Mesendoderm (in vitro differentiated cells): ENCODE results near the gene SLC7A8.

Experiments
- DNase-seq: peaks from one replicate; pipeline ENCODE4 v3.0.0; 2013
- H2AK5ac ChIP-seq: 2 replicates; pipeline ENCODE4 v1.6.1; 2013; ENCODE audit warnings: low read length, inconsistent platforms
- H2BK120ac ChIP-seq: 2 replicates; pipeline ENCODE4 v1.6.1; 2013; ENCODE audit warnings: low read depth, mild to moderate bottlenecking, low read length, moderate library complexity, mixed read lengths
- H2BK15ac ChIP-seq: replicated peaks from 2 replicates; pipeline ENCODE4 v1.6.1; 2013; ENCODE audit warnings: low read depth, mild to moderate bottlenecking, moderate library complexity
- H2BK5ac ChIP-seq: 2 replicates; pipeline ENCODE4 v1.6.1; 2013; ENCODE audit warnings: low read length, inconsistent platforms
- H3K18ac ChIP-seq: 2 replicates; pipeline ENCODE4 v1.6.1; 2013; ENCODE audit warnings: mild to moderate bottlenecking, low read length, mixed read lengths
- H3K23ac ChIP-seq: one replicate; pipeline ENCODE4 v1.6.1; 2013; ENCODE audit warnings: low read length
- H3K27ac ChIP-seq: 2 replicates; pipeline ENCODE4 v1.5.1; 2013; ENCODE audit warnings: low read depth, mild to moderate bottlenecking, inconsistent platforms, low read length, moderate library complexity
- H3K27me3 ChIP-seq: 2 replicates; pipeline ENCODE4 v1.6.1; 2013; ENCODE audit warnings: low read length, control low read depth, mild to moderate bottlenecking, inconsistent platforms; ENCODE audit not compliant: insufficient read depth, poor library complexity
- H3K36me3 ChIP-seq: 2 replicates; pipeline ENCODE4 v1.6.1; 2013; ENCODE audit warnings: low read length, inconsistent platforms; ENCODE audit not compliant: control insufficient read depth, insufficient read depth
- H3K4ac ChIP-seq: one replicate; pipeline ENCODE4 v1.6.1; 2013; ENCODE audit warnings: low read depth, mild to moderate bottlenecking, low read length, moderate library complexity
- H3K4me1 ChIP-seq: 2 replicates; pipeline ENCODE4 v1.6.1; 2013; ENCODE audit warnings: low read depth, low read length, inconsistent platforms; ENCODE audit not compliant: control insufficient read depth
- H3K4me2 ChIP-seq: 2 replicates; pipeline ENCODE4 v1.6.1; 2013; ENCODE audit warnings: low read length
- H3K4me3 ChIP-seq: 2 replicates; pipeline ENCODE4 v1.5.1; 2013; ENCODE audit warnings: mild to moderate bottlenecking, low read length
- H3K56ac ChIP-seq: one replicate; pipeline ENCODE4 v1.6.1; 2013; ENCODE audit warnings: low read length
- H3K79me1 ChIP-seq: 2 replicates; pipeline ENCODE4 v1.6.1; 2013; ENCODE audit warnings: low read length, inconsistent platforms
- H3K79me2 ChIP-seq: 2 replicates; pipeline ENCODE4 v1.6.1; 2013; ENCODE audit warnings: mild to moderate bottlenecking, low read length; ENCODE audit not compliant: control insufficient read depth, insufficient read depth
- H3K9ac ChIP-seq: 2 replicates; pipeline ENCODE4 v1.6.1; 2013; ENCODE audit warnings: low read length, inconsistent platforms
- H4K5ac ChIP-seq: one replicate; pipeline ENCODE4 v1.6.1; 2013; ENCODE audit warnings: low read length
- H4K8ac ChIP-seq: one replicate; pipeline ENCODE4 v1.6.1; 2013; ENCODE audit warnings: low read depth, mild to moderate bottlenecking, control low read depth, low read length, moderate library complexity
- WGBS: extraction: QIAGEN DNeasy Blood & Tissue Kit; methylation state at CpG from one replicate; pipeline ENCODE4 v1.1.7; 2013; ENCODE audit warnings: low lambda C conversion rate, missing lambda C conversion rate; ENCODE audit not compliant: insufficient coverage; ENCODE audit errors: extremely low coverage; 5-methylcytosine and 5-hydroxymethylcytosine counted together

The SLC7A8 gene

DNA sequence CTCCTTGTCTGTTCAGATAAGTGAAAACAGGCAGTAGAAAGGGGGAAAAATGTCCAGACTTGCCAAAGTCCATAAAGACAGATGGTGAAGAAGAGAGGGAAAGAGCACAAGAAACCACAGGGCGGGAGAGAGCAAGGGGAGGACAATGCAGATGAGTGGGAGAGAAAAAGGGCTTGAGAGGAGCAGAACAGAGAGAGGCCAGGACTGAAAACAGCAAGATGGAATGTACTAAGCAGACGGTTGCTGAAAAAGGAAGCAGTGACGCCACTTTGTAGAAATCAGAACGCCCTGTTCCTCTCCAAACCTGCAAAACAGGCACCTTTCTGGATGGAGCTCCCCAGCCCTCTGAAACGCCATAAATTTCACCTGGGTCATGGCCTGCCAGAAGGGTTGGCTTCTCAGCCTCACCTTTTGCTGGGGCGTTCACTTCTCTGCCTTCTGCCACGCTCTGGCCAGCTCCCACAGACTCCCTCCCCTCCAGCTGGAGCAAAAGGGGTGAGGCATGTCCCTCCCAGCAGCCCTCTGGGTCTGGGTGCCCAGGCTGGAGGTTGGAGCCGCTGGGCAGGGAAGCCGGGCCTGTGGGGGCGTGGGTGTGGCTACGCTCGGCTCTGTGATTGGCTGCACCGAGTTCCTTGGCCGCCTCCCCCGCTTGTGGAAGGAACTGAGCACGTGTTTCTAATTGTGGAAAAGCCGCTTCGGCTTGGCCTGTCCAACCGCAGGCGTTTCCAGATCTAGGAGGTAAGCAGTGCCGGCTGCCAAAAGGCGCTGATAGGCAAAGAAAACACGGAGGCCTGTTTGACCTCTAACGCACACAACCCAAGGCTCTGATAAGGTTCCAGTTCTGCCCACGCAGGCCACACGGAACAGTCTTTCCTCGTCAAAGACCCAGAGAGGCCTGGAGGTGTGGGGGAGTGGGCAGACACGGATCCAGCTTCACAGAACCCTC is 29.3 kb downstream of the SLC7A8 start:
- Histone ChIP-seq H3K4me3 (no peak overlapping the region), H3K4ac (no peak overlapping the region), H2BK120ac (no peak overlapping the region), H3K56ac (peak overlapping the region; percentile 50), H4K5ac (peak overlapping the region; percentile 5), H2BK5ac (no peak overlapping the region), H3K79me2 (no peaks in the 10 kb centered on the region), H3K4me1 (peaks cover 10% of the 10 kb centered on the region), H2BK15ac (no peak overlapping the region), H3K23ac (no peak overlapping the region), H3K27me3 (no peaks in the 10 kb centered on the region), H3K9ac (peak overlapping the region; percentile 18), H4K8ac (no peak overlapping the region), H3K4me2 (no peak overlapping the region), H3K36me3 (no peaks in the 10 kb centered on the region), H2AK5ac (no peak overlapping the region), H3K18ac (peak overlapping the region; percentile 39), H3K27ac (no peak overlapping the region), H3K79me1 (no peaks in the 10 kb centered on the region)
- peak; percentile 72 for DNase-seq
- no CpG with 5 or more reads among the region's 28 CpGs for WGBS

DNA sequence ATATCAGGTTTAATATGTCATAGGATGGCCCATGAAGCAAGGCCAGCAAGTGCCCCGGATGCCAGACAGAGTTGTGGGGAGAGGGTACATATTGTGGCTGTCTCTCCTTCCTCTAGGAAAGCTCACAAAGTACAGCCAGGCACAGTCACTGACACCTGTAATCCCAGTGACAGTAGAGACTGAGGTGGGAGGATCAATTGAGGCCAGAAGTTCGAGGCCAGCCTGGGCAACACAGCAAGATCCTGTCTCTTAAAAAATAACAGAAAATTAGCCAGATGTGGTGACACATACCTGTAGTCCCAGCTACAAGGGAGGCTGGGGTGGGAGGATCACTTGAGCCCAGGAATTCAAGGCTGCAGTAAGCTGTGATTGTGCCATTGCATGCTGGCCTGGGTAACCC is 32.1 kb downstream of the SLC7A8 start:
- H3K18ac ChIP-seq, result no peak overlapping the region
- no peak overlapping the region for H2AK5ac ChIP-seq
- H3K27ac ChIP-seq, result no peak overlapping the region
- H4K8ac ChIP-seq, result no peak overlapping the region
- H3K4me1 ChIP-seq, result peaks cover 10% of the 10 kb centered on the region
- no peak overlapping the region for H2BK5ac ChIP-seq
- no peak overlapping the region for H2BK15ac ChIP-seq
- H3K56ac ChIP-seq, result no peak overlapping the region
- no peak overlapping the region for H2BK120ac ChIP-seq
- H3K79me2 ChIP-seq, result no peaks in the 10 kb centered on the region
- H3K9ac ChIP-seq, result no peak overlapping the region
- no peak overlapping the region for H3K23ac ChIP-seq
- H3K4me3 ChIP-seq, result no peak overlapping the region
- H3K36me3 ChIP-seq, result no peaks in the 10 kb centered on the region
- no CpG with 5 or more reads among the region's 2 CpGs for WGBS
- H3K4me2 ChIP-seq, result no peak overlapping the region
- no peaks in the 10 kb centered on the region for H3K79me1 ChIP-seq
- H3K27me3 ChIP-seq, result no peaks in the 10 kb centered on the region
- no peak for DNase-seq
- H3K4ac ChIP-seq, result no peak overlapping the region
- H4K5ac ChIP-seq, result no peak overlapping the region

DNA sequence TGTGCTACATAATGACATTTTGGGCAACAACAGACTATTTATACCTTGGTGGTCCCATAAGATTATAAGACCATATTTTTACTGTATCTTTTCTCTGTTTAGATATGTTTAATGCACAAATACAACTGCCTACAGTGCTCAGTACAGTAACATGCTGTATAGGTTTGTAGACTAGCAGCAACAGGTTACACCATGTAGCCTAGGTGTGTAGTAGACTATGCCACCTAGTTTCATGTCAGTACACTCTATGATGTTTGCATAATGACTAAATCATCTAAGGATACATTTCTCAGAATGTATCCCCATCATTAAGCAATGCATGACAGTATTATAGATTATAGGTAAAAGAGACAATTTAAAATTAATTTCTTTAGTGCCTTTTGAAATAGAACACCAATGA is 33.7 kb downstream of the SLC7A8 start:
- Histone ChIP-seq H4K8ac (no peak overlapping the region), H3K27me3 (no peaks in the 10 kb centered on the region), H3K79me1 (no peaks in the 10 kb centered on the region), H3K4me2 (no peak overlapping the region), H2BK15ac (no peak overlapping the region), H3K27ac (no peak overlapping the region), H3K36me3 (no peaks in the 10 kb centered on the region), H4K5ac (no peak overlapping the region), H3K4me3 (no peak overlapping the region), H2AK5ac (no peak overlapping the region), H3K4me1 (peaks cover 3% of the 10 kb centered on the region), H3K4ac (no peak overlapping the region), H3K9ac (no peak overlapping the region), H3K56ac (no peak overlapping the region), H3K18ac (no peak overlapping the region), H2BK120ac (no peak overlapping the region), H3K23ac (no peak overlapping the region), H2BK5ac (no peak overlapping the region), H3K79me2 (no peaks in the 10 kb centered on the region)
- DNase-seq, result no peak

DNA sequence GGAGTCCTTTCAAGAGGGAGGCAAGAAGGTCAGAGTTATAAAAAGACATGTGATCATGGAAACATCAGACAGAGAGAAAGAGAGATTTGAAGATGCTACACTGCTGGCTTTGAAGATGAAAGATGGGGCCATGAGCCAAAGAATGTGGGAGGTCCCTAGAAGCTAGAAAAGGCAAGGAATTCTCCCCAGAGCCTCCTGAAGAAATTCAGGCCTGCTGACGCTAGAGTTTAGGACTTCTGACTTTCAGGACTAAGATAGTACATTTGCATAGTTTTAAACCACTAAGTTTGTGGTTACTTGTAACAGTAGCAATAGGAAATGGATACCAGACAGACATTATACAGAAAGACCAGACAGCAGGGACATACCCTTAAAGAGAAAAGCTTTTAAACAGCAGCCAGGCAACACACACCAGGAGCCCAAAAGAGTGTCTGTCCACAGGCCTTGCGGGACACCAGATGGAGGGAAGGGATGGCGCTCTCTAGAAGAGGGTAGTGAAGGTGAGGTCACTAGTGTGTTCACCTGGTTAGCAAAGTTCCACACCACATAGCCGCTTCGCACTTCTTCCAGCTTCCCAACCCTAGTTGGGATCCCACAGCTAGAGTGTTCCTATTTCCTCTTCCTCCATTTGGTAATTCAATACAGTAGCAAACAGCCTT is 34.7 kb downstream of the SLC7A8 start:
- no CpG with 5 or more reads among the region's 5 CpGs for WGBS
- H3K79me2 ChIP-seq, result no peaks in the 10 kb centered on the region
- no peak overlapping the region for H2AK5ac ChIP-seq
- no peaks in the 10 kb centered on the region for H3K27me3 ChIP-seq
- H3K4me2 ChIP-seq, result no peak overlapping the region
- no peak for DNase-seq
- H2BK15ac ChIP-seq, result no peak overlapping the region
- no peaks in the 10 kb centered on the region for H3K79me1 ChIP-seq
- no peaks in the 10 kb centered on the region for H3K36me3 ChIP-seq
- H3K4me1 ChIP-seq, result no peaks in the 10 kb centered on the region
- no peak overlapping the region for H4K5ac ChIP-seq
- H3K56ac ChIP-seq, result no peak overlapping the region
- H3K23ac ChIP-seq, result no peak overlapping the region
- no peak overlapping the region for H3K9ac ChIP-seq
- no peak overlapping the region for H3K4me3 ChIP-seq
- H3K27ac ChIP-seq, result no peak overlapping the region
- H4K8ac ChIP-seq, result no peak overlapping the region
- H2BK120ac ChIP-seq, result no peak overlapping the region
- H3K4ac ChIP-seq, result no peak overlapping the region
- no peak overlapping the region for H2BK5ac ChIP-seq
- no peak overlapping the region for H3K18ac ChIP-seq

DNA sequence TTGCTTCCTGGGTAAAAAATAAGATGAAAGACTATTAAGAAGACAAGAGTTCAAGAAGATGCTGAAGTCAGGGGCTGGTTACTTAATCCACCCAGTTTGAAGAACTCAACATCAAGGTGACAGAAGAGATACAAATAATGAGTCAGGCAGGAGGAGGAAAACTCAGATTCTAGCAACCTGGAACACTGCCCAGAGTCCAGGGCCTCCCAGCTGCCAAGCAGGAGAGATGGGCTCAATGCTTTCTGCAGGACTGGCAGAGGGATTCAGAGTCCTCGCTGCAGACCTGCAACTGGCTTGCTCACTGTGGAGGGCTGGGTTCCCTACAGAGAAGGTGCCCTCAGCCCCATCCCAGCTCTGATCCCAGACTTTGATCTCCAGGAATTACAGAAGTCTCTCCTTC is 35.8 kb downstream of the SLC7A8 start:
- Histone ChIP-seq H3K79me1 (no peaks in the 10 kb centered on the region), H3K27ac (no peak overlapping the region), H3K4ac (no peak overlapping the region), H3K18ac (no peak overlapping the region), H4K5ac (no peak overlapping the region), H2BK5ac (no peak overlapping the region), H3K36me3 (peaks cover 2% of the 10 kb centered on the region), H3K4me2 (no peak overlapping the region), H3K56ac (no peak overlapping the region), H3K4me1 (no peaks in the 10 kb centered on the region), H2BK120ac (no peak overlapping the region), H2BK15ac (no peak overlapping the region), H3K79me2 (no peaks in the 10 kb centered on the region), H4K8ac (no peak overlapping the region), H3K27me3 (no peaks in the 10 kb centered on the region), H3K9ac (no peak overlapping the region), H3K23ac (no peak overlapping the region), H2AK5ac (no peak overlapping the region), H3K4me3 (no peak overlapping the region)
- no CpG with 5 or more reads among the region's 1 CpG for WGBS
- no peak for DNase-seq
